HG03432 (cell line): ENCODE measurements around the gene HRH3.

Experiments used
- ATAC-seq: cut with Tn5 transposase; IDR thresholded peaks from one replicate; pipeline ENCODE4 v1.9.1; 2021; ENCODE audit warnings: mild to moderate bottlenecking, moderate library complexity; ENCODE audit not compliant: unreplicated experiment

Gene HRH3

DNA sequence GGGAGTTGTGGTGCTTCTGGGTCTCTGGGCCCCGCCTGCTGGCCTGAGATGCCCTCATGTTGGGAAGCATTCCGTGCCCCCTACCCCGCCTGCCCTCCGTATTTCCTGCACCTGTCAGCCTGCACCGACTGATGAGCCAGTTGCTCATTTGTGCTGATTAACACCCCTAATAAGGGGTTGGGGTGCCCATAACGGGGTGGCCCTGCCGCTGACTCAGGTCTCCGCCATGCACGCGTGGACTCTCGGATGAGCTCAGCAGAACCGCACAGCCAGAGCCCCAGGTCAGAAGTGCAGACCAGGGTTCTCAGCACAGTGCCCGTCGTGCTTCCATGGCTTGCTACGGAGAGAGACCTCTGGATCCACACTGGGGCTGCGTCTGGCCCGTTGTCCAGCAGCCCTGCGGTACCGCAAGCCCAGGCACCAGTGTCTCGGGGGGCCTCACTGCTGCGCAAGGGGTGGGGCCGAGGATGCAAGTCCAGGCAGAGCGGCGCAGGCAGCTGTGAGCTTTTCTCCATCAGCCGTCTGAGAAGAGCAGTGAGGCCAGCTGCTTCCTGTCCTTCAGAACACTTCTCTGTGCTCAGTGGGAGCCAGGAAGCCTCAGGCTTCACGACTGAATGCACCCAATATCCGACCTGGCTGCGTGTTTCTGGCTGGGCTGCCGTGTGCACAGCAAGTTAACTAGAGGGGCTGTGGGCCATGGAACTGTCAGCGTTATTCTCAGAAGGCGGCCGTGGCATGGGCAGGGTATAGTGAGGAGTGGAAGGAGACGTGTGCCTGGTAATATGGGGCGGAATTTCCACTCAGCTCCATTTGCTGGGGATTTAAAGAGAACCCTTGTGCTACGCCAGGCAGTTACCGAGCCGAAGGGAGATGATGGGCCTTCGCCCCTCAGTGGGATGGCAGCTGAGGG lies 18.6 kb downstream of the HRH3 start:
- ATAC-seq = peak; percentile 89

DNA sequence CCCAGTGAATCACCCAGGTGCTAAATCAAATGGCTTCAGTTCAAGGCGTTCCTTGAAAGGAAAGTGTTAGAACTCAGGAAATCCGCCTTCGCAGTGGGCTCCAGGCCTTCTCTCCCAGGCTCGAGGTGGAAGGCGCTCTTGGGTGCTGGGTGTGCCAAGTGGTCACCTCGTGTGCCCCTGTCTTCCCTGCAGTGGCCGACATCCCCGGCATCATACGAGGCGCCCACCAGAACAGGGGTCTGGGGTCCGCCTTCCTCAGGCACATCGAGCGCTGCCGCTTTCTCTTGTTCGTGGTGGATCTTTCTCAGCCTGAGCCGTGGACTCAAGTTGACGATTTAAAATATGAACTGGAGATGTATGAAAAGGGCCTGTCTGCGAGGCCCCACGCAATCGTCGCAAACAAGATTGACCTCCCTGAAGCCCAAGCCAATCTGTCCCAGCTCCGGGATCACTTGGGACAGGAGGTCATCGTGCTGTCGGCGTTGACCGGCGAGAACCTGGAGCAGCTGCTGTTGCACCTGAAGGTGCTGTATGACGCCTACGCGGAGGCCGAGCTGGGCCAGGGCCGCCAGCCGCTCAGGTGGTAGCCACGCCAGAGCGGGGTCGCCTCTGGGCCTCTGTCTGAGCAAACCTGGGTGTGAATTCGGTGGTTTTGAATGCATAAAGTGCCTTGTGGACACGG lies 19.4 kb downstream of the HRH3 start:
- no peak for ATAC-seq

DNA sequence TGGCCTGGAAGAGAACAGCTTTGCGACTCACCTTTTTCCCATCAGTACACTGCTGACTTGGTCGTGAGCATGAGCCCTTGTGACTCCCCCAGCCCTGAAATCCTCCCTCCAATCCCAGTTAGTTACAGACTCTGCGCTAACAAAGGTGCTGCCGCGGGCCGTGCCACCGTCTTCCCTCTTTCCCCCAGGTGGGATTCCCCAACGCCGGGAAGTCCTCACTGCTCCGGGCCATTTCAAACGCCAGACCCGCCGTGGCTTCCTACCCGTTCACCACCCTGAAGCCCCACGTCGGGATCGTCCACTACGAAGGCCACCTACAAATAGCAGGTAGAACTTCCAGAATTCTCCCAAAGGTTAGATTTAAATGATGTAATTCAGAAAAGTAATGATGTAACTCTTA lies 21.1 kb downstream of the HRH3 start:
- no peak for ATAC-seq

DNA sequence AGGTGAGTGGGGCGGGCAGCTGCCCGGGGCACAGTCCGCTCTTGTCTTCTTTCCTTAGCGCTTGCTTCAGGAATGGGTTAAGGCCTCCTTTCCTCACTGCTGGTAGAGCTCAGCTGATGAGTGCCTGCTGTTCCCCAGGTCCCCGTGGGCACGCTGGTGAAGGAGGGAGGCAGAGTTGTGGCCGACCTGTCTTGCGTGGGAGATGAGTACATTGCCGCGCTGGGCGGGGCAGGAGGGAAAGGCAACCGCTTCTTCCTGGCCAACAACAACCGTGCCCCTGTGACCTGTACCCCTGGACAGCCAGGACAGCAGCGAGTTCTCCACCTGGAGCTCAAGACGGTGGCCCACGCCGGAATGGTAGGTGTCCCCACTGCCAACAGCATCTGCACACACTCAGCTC lies 21.6 kb downstream of the HRH3 start:
- ATAC-seq = no peak

GRCh38 chr20:62197801-62198200 lies 22.3 kb downstream of the HRH3 start:
- no peak for ATAC-seq

GRCh38 chr20:62197311-62197710 lies 22.8 kb downstream of the HRH3 start:
- no peak for ATAC-seq

DNA sequence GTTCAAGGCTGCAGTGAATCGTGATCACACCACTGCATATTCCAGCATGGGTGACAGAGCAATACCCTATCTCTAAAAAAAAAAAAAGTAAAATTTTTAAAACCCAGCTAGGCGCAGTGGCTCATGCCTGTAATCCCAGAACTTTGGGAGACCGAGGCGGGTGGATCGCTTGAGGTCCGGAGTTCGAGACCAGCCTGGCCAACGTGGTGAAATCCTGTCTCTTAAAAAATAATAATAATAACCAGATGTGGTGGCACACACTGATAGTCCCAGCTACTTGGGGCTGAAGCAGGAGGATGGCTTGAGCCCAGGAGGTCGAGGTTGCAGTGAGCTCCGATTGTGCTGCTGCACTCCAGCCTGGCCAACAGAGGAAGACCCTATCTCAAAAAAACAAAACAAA lies 23.8 kb downstream of the HRH3 start:
- no peak for ATAC-seq

GRCh38 chr20:62195736-62196135 lies 24.3 kb downstream of the HRH3 start:
- no peak for ATAC-seq

DNA sequence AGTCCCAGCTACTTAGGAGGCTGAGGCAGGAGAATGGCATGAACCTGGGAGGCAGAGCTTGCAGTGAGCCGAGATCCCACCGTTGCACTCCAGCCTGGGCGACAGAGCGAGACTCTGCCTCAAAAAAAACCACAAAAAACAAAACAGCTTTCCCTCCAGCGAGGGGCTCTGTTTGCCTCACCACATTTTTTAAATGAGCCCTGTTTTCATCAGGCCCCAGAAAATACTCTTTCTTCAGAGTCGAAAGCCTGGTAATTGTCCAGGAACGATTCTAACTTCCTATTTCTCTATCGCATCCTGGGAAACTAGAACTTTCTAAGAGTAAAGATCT lies 25.0 kb downstream of the HRH3 start:
- ATAC-seq = no peak

GRCh38 chr20:62193079-62194025 lies 26.7 kb downstream of the HRH3 start:
- ATAC-seq = no peak

GRCh38 chr20:62192635-62193034 lies 27.4 kb downstream of the HRH3 start:
- no peak for ATAC-seq

GRCh38 chr20:62191781-62192559 lies 28.1 kb downstream of the HRH3 start:
- ATAC-seq = no peak

- no peak for ATAC-seq
Observed at GRCh38 chr20:62190639-62191411, 29.3 kb downstream of the HRH3 start.

GRCh38 chr20:62186887-62187866 lies 32.9 kb downstream of the HRH3 start:
- ATAC-seq = no peak

- ATAC-seq = no peak
Observed at GRCh38 chr20:62186096-62186426, 34.0 kb downstream of the HRH3 start.

DNA sequence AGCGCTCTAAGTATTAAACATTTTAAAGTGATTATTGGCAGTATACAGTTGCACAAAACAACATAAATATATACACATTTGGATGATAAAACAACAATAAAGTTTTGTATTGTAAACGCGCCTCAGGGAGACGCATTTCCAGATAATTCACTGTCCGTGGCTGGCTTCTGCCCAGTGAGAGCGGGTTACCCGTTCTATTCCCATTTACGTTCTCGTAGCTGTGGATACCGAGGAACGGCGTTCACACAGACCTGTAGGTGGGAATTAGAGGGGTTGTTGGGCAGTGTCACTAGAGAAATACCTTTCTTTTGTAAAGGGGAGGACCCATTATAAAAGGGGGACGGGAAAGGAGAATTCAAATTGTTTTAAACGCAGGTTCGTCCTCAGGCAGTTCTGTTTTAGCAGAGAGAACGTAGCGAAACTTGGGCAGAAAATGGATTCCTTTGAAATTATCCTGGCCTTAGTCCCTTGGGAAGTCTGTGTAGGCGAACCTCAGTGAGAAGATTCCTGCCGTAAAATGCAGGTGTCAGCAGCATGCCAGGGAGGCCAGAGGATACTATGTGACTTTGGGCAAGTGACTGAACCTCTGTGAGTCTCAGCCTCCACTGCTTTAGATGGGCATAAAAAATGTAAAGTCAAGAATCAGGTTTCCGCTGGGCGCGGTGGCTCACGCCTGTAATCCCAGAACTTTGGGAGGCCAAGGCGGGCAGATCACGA lies 36.5 kb downstream of the HRH3 start:
- ATAC-seq = no peak

DNA sequence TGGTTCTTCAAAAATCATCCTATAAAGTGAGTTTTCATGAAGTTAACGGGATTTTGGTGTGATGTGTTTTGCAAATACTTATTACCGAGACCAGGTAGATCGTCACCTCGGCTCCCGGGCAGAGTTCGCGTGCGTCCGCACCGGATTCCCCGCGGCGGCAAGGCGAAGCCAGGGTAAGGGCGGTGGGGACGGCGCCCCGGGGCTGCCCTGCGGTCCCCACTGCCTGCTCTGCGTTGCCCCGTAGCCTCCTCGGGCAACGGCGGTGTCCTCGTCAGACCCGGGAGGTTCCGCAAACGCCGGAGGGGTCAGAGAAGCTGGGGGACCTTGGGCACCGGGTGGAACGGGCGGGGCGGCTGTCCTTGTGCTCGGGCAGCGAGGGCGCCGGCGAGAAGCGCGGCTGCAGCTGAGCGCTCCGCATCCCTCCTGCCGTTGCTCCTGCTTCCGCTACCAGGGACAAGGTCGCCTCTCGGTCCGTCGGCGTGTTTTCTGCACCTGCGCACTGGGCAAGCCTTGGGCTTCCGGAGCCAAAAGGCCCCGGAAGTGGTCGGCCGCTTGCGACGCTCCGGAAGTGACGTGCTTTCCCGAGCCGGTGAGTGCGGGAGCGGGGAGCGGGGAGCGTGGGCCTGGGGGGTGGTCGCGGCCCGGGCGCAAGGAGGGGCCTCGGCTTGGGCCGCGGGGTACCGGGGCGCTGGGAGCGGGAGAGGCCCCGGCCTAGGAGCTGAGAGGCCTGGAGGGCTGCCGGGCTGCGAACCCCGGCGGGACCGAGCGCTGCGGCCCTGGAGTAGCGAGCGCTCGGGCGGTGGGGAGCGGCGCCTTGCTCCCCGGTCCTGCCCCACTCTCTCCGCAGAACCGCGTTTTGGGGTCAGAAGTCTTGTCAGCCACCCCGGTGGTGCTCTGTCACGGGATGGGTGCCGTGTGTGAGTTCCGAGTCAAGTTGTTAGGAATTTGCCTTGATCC lies 37.3 kb downstream of the HRH3 start, which contains the start of gene MTG2:
Gene MTG2 (plus strand): TSS at position 560 of the 957 bp plus-strand sequence. CDS start 10,393 bp downstream, outside the sequence.
- peak; percentile 94 for ATAC-seq
